ENCODE data around the gene TLE2. TPM values are rescaled to one million over a fixed set of nuclear protein-coding genes. Genes with fewer than 3 reads are reported as not detected.
A peak's percentile ranks its signal among the peaks of the same experiment; 100 is the strongest.

The TLE2 gene
- total and polyA plus RNA-seq, 9 of the 15 experiments (the other 6 are each of a cell fraction or from before 2014, with no cell fraction given) = 0.35 to 13.1 (median 6.2) TPM

DNA sequence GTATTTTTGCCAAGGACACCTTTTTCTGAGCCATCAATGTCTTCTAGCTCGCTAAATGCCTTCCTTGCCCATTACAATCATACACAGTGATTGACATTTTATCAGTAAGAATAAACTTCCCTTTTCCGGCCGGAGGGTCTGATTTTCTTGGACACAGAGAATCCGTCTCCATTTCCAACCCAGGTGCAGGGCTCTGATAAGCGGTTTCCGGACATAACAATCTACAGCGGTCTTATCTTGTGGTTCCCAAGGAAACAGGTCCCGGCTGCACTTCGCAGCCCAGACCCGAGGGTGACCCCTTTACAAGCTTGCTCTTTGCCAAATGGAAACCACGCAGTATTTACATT is 79.2 kb downstream of the TLE2 start (continued):
- TF ChIP-seq, protein P1, sequence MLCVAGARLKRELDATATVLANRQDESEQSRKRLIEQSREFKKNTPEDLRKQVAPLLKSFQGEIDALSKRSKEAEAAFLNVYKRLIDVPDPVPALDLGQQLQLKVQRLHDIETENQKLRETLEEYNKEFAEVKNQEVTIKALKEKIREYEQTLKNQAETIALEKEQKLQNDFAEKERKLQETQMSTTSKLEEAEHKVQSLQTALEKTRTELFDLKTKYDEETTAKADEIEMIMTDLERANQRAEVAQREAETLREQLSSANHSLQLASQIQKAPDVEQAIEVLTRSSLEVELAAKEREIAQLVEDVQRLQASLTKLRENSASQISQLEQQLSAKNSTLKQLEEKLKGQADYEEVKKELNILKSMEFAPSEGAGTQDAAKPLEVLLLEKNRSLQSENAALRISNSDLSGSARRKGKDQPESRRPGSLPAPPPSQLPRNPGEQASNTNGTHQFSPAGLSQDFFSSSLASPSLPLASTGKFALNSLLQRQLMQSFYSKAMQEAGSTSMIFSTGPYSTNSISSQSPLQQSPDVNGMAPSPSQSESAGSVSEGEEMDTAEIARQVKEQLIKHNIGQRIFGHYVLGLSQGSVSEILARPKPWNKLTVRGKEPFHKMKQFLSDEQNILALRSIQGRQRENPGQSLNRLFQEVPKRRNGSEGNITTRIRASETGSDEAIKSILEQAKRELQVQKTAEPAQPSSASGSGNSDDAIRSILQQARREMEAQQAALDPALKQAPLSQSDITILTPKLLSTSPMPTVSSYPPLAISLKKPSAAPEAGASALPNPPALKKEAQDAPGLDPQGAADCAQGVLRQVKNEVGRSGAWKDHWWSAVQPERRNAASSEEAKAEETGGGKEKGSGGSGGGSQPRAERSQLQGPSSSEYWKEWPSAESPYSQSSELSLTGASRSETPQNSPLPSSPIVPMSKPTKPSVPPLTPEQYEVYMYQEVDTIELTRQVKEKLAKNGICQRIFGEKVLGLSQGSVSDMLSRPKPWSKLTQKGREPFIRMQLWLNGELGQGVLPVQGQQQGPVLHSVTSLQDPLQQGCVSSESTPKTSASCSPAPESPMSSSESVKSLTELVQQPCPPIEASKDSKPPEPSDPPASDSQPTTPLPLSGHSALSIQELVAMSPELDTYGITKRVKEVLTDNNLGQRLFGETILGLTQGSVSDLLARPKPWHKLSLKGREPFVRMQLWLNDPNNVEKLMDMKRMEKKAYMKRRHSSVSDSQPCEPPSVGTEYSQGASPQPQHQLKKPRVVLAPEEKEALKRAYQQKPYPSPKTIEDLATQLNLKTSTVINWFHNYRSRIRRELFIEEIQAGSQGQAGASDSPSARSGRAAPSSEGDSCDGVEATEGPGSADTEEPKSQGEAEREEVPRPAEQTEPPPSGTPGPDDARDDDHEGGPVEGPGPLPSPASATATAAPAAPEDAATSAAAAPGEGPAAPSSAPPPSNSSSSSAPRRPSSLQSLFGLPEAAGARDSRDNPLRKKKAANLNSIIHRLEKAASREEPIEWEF (CRISPR knock-in tag; IDR thresholded peaks at IDR 0.05) = peak; percentile 93
- TF ChIP-seq, protein P2, sequence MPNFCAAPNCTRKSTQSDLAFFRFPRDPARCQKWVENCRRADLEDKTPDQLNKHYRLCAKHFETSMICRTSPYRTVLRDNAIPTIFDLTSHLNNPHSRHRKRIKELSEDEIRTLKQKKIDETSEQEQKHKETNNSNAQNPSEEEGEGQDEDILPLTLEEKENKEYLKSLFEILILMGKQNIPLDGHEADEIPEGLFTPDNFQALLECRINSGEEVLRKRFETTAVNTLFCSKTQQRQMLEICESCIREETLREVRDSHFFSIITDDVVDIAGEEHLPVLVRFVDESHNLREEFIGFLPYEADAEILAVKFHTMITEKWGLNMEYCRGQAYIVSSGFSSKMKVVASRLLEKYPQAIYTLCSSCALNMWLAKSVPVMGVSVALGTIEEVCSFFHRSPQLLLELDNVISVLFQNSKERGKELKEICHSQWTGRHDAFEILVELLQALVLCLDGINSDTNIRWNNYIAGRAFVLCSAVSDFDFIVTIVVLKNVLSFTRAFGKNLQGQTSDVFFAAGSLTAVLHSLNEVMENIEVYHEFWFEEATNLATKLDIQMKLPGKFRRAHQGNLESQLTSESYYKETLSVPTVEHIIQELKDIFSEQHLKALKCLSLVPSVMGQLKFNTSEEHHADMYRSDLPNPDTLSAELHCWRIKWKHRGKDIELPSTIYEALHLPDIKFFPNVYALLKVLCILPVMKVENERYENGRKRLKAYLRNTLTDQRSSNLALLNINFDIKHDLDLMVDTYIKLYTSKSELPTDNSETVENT (CRISPR knock-in tag; IDR thresholded peaks at IDR 0.05) = no peak
- TF ChIP-seq, protein P3, sequence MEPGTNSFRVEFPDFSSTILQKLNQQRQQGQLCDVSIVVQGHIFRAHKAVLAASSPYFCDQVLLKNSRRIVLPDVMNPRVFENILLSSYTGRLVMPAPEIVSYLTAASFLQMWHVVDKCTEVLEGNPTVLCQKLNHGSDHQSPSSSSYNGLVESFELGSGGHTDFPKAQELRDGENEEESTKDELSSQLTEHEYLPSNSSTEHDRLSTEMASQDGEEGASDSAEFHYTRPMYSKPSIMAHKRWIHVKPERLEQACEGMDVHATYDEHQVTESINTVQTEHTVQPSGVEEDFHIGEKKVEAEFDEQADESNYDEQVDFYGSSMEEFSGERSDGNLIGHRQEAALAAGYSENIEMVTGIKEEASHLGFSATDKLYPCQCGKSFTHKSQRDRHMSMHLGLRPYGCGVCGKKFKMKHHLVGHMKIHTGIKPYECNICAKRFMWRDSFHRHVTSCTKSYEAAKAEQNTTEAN (CRISPR knock-in tag; IDR thresholded peaks at IDR 0.05) = no peak
- TF ChIP-seq, protein P4, sequence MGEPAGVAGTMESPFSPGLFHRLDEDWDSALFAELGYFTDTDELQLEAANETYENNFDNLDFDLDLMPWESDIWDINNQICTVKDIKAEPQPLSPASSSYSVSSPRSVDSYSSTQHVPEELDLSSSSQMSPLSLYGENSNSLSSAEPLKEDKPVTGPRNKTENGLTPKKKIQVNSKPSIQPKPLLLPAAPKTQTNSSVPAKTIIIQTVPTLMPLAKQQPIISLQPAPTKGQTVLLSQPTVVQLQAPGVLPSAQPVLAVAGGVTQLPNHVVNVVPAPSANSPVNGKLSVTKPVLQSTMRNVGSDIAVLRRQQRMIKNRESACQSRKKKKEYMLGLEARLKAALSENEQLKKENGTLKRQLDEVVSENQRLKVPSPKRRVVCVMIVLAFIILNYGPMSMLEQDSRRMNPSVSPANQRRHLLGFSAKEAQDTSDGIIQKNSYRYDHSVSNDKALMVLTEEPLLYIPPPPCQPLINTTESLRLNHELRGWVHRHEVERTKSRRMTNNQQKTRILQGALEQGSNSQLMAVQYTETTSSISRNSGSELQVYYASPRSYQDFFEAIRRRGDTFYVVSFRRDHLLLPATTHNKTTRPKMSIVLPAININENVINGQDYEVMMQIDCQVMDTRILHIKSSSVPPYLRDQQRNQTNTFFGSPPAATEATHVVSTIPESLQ (CRISPR knock-in tag; IDR thresholded peaks at IDR 0.05) = peak; percentile 37; the same call in 1 of the 2 replicates
- no peak for TF ChIP-seq HMG20B (CRISPR knock-in tag; IDR thresholded peaks at IDR 0.05)
- TF ChIP-seq MTA1 (IDR thresholded peaks at IDR 0.05; ENCODE audit: borderline replicate concordance) = peak; percentile 79; the same call in 1 of the 2 replicates
- TF ChIP-seq CAMTA2 (CRISPR knock-in tag; conservative IDR thresholded peaks at IDR 0.05) = no peak
- TF ChIP-seq NFE2 (IDR thresholded peaks at IDR 0.05; ENCODE audit: low read depth) = peak; percentile 59
- TF ChIP-seq, protein P5, sequence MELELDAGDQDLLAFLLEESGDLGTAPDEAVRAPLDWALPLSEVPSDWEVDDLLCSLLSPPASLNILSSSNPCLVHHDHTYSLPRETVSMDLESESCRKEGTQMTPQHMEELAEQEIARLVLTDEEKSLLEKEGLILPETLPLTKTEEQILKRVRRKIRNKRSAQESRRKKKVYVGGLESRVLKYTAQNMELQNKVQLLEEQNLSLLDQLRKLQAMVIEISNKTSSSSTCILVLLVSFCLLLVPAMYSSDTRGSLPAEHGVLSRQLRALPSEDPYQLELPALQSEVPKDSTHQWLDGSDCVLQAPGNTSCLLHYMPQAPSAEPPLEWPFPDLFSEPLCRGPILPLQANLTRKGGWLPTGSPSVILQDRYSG (tag; conservative IDR thresholded peaks at IDR 0.05; ENCODE audit: low read depth) = 0 out of 2 replicates have a peak, but pooled peaks have one; percentile 46
- TF ChIP-seq CSDE1 (IDR thresholded peaks at IDR 0.05) = 0 out of 4 replicates have a peak, but pooled peaks of 1 of the 2 experiments have one; percentile 32
- TF ChIP-seq, protein P6, sequence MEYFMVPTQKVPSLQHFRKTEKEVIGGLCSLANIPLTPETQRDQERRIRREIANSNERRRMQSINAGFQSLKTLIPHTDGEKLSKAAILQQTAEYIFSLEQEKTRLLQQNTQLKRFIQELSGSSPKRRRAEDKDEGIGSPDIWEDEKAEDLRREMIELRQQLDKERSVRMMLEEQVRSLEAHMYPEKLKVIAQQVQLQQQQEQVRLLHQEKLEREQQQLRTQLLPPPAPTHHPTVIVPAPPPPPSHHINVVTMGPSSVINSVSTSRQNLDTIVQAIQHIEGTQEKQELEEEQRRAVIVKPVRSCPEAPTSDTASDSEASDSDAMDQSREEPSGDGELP (CRISPR knock-in tag; IDR thresholded peaks at IDR 0.05; ENCODE audit: borderline replicate concordance) = peak; percentile 56; the same call in 1 of the 2 replicates
- TF ChIP-seq RCOR1 (IDR thresholded peaks at IDR 0.05; ENCODE audit: borderline replicate concordance in 1 of 2, low read depth in 2 of 2, low read length in 2 of 2) = peak; percentile 100
- TF ChIP-seq C11orf30 (IDR thresholded peaks at IDR 0.05; ENCODE audit: low read depth) = no peak
